Colonic mucosa (tissue), 4 donors: Measurements from ENCODE around the gene PPIL1. TPM values are rescaled to one million over a fixed set of nuclear protein-coding genes. Genes with fewer than 3 reads are reported as not detected.
"Not testable (repeated sequence)": the region's sequence is repeated elsewhere in the genome, so short reads cannot be mapped to it uniquely, and the experiment has no call there.

Source experiments
- DNase-seq: peaks from one replicate; pipeline ENCODE4 v3.0.0-alpha.2; 2020
- H3K27ac ChIP-seq: fragments of 200-600 bp; one replicate; pipeline ENCODE4 v1.8.0; 2021
- H3K27me3 ChIP-seq: fragments of 200-600 bp; one replicate; pipeline ENCODE4 v1.8.0; 2021
- H3K36me3 ChIP-seq: fragments of 200-600 bp; one replicate; pipeline ENCODE4 v1.8.0; 2021
- H3K4me1 ChIP-seq: fragments of 200-600 bp; one replicate; pipeline ENCODE4 v1.8.0; 2021; ENCODE audit warnings: mild to moderate bottlenecking
- H3K4me3 ChIP-seq: fragments of 200-600 bp; one replicate; pipeline ENCODE4 v1.8.0; 2021
- H3K9ac ChIP-seq, 2 donors: one replicate each; pipeline ENCODE4 v1.7.0; 2013; ENCODE audit warnings: control low read depth in 2 of 2, low read depth in 2 of 2, low read length in 2 of 2
- H3K9me3 ChIP-seq: fragments of 200-600 bp; one replicate; pipeline ENCODE4 v1.8.0; 2021
- intact Hi-C: fragments of 100-400 bp; cut with DNase I; formaldehyde crosslinking; loops from one replicate; pipeline ENCODE4 v1.14.1; 2022
- total RNA-seq, 2 donors: library from RNA; stranded (reverse); fragmentation: NEBNext Ultra II Directional in 1 of 2; extraction: Animal tissue kit (Norgen Biotek cat#: 25700) in 1 of 2; gene quantifications; one replicate each; pipeline ENCODE4 v1.2.1, GENCODE V29; 2021
- TF ChIP-seq, protein P1 (sequence below): fragments of 200-600 bp; IDR thresholded peaks from one replicate; pipeline ENCODE4 v1.8.0; 2022; ENCODE audit warnings: antibody characterized with exemption, mild to moderate bottlenecking
- donor health status: healthy.
- donor health status: DM: no; HTN: no; CAD: no.
- donor health status: DM: no; HTN: no; CAD: no.

Gene PPIL1
- total RNA-seq, 2 donors from 2014 or later = 9.9 to 23.6 TPM

- H3K4me3 ChIP-seq = no peak overlapping the region
Measured at GRCh38 chr6:36815962-36816735, 58.5 kb downstream of the PPIL1 start.

DNA sequence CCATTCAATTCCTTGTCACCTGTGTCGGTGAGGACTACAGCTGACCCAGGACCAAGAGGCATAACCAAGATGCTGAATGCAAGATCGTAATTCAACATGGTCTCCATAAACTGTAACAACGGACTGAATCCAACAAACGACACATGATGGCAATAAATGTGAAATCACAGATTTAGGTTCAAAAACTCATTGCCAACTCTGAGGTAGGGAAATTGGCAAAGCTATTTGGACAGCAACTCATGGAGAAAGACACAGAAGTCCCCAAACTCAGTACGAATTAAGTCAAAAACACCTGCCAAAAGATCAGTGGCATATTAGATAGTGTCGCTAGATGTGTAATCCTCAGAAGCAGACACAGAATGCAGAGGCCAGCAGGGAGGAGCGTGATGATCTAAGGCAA, 60.4 kb downstream of the PPIL1 start:
- intact Hi-C loops = no loop called here
- Histone ChIP-seq H3K9me3 (no peaks in the 10 kb centered on the region), H3K9ac (no peak overlapping the region), H3K4me3 (no peak overlapping the region), H3K4me1 (no peaks in the 10 kb centered on the region), H3K27ac (no peak overlapping the region), H3K36me3 (no peaks in the 10 kb centered on the region), H3K27me3 (no peaks in the 10 kb centered on the region)
- TF ChIP-seq, protein P1, sequence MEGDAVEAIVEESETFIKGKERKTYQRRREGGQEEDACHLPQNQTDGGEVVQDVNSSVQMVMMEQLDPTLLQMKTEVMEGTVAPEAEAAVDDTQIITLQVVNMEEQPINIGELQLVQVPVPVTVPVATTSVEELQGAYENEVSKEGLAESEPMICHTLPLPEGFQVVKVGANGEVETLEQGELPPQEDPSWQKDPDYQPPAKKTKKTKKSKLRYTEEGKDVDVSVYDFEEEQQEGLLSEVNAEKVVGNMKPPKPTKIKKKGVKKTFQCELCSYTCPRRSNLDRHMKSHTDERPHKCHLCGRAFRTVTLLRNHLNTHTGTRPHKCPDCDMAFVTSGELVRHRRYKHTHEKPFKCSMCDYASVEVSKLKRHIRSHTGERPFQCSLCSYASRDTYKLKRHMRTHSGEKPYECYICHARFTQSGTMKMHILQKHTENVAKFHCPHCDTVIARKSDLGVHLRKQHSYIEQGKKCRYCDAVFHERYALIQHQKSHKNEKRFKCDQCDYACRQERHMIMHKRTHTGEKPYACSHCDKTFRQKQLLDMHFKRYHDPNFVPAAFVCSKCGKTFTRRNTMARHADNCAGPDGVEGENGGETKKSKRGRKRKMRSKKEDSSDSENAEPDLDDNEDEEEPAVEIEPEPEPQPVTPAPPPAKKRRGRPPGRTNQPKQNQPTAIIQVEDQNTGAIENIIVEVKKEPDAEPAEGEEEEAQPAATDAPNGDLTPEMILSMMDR = no peak
- no peak for DNase-seq

More at GRCh38 chr6:36815962-36816735, 58.5 kb downstream of the PPIL1 start:
- TF ChIP-seq, protein P1 = no peak
- Histone ChIP-seq H3K36me3 (no peaks in the 10 kb centered on the region), H3K4me1 (no peaks in the 10 kb centered on the region), H3K27me3 (no peaks in the 10 kb centered on the region), H3K9me3 (no peaks in the 10 kb centered on the region), H3K27ac (no peak overlapping the region), H3K9ac (no peak overlapping the region)
- no peak for DNase-seq
- intact Hi-C loops = no loop called here

DNA sequence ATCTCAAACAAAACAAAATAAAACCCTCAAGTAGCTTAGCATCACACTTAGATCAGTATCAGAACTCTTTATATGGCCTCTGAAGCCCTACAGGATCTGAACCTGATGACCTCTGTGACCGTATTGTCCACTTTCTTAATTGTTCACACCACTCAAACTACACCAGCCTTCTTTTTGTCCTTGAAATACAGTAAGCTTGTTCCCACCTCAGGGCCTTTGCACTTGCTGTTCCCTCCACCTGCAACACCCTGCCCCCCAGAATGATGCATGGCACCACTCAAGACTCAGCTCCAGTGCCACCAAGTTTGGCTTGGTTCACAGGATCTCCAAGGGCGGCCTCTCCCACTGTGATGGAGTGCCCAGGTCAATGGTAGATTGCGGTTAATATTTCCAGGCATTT, 61.1 kb downstream of the PPIL1 start:
- H3K4me3 ChIP-seq = no peak overlapping the region
- H3K9ac ChIP-seq = no peak overlapping the region
- intact Hi-C loops = no loop called here
- no peaks in the 10 kb centered on the region for H3K27me3 ChIP-seq
- TF ChIP-seq, protein P1 = no peak
- H3K27ac ChIP-seq = no peak overlapping the region
- DNase-seq = no peak
- no peaks in the 10 kb centered on the region for H3K9me3 ChIP-seq
- no peaks in the 10 kb centered on the region for H3K36me3 ChIP-seq
- no peaks in the 10 kb centered on the region for H3K4me1 ChIP-seq

DNA sequence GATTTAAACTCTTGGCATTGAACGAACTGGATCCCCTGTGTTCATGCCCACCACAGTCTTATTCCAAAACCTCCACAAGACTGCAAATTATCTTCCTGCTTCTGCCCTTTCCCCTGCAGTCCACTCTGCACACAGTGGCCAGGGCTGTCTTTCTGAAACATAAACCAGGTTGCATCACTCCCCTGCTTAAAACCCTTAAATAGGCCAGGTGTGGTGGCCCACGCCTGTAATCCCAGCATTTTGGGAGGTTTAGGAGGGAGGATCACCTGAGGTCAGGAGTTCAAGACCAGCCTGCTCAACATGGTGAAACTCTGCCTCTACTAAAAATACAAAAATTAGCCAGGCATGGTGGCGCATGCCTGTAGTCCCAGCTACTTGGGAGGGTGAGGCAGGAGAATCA, 61.6 kb downstream of the PPIL1 start:
- intact Hi-C loops, H3K9ac ChIP-seq, H3K4me1 ChIP-seq, H3K27me3 ChIP-seq, H3K36me3 ChIP-seq, H3K27ac ChIP-seq, H3K9me3 ChIP-seq, H3K4me3 ChIP-seq, DNase-seq: not testable (repeated sequence)

GRCh38 chr6:36809941-36810803, 64.4 kb downstream of the PPIL1 start:
- H3K9ac ChIP-seq = no peak overlapping the region
- no peak for DNase-seq
- H3K4me1 ChIP-seq = no peaks in the 10 kb centered on the region
- H3K36me3 ChIP-seq = no peaks in the 10 kb centered on the region
- no peak overlapping the region for H3K4me3 ChIP-seq
- no peaks in the 10 kb centered on the region for H3K27me3 ChIP-seq
- TF ChIP-seq, protein P1 = no peak
- no peak overlapping the region for H3K27ac ChIP-seq
- H3K9me3 ChIP-seq = no peaks in the 10 kb centered on the region
- intact Hi-C loops = no loop called here
